IMR-90 (cell line): ENCODE data around the gene FRMD5. TPM values are rescaled to one million over a fixed set of nuclear protein-coding genes. Genes with fewer than 3 reads are reported as not detected.

Source experiments
- ATAC-seq: fragments of 200-7000 bp; cut with Tn5 transposase; 2 replicates; pipeline ENCODE4 v1.9.1; 2020; ENCODE audit warnings: low read depth, mild to moderate bottlenecking, moderate library complexity
- BruUV-seq: library from RNA; stranded (reverse); fragments of 400-500 nt; replicated peaks from 2 replicates; lab custom pipeline; 2021; lab: Mats Ljungman, UMichigan
- CTCF ChIA-PET: fragments of 300-600 bp; formaldehyde crosslinking; extraction: SDS; loops from one replicate; lab custom pipeline; 2021; ENCODE audit warnings: antibody characterized with exemption; lab: Yijun Ruan, JAX
- POLR2A ChIA-PET: fragments of 300-600 bp; sonication (Branson Sonifier 250); formaldehyde crosslinking; loops from one replicate; lab custom pipeline; 2022; ENCODE audit warnings: antibody characterized with exemption; ENCODE audit not compliant: unreplicated experiment; lab: Charles Lee
- DNase-seq: peaks from one replicate; pipeline ENCODE4 v3.0.0; 2013
- H2AFZ ChIP-seq: replicated peaks from 2 replicates; pipeline ENCODE3; 2013; ENCODE audit warnings: low read length, mild to moderate bottlenecking; ENCODE audit not compliant: poor library complexity
- H2AK5ac ChIP-seq: 2 replicates; pipeline ENCODE4 v1.6.1; 2013; ENCODE audit warnings: low read depth, low read length, inconsistent platforms
- H2AK9ac ChIP-seq: replicated peaks from 2 replicates; pipeline ENCODE3; 2013; ENCODE audit warnings: mild to moderate bottlenecking, low read depth, low read length, moderate library complexity; ENCODE audit not compliant: poor library complexity
- H2BK120ac ChIP-seq: 2 replicates; pipeline ENCODE4 v1.6.1; 2013; ENCODE audit warnings: low read depth, low read length, inconsistent platforms
- H2BK15ac ChIP-seq: 3 replicates; pipeline ENCODE4 v1.6.1; 2013; ENCODE audit warnings: low read depth, low read length, inconsistent platforms
- H2BK20ac ChIP-seq: 2 replicates; pipeline ENCODE4 v1.6.1; 2013; ENCODE audit warnings: low read depth, mild to moderate bottlenecking, inconsistent platforms, low read length, moderate library complexity
- H2BK5ac ChIP-seq: 2 replicates; pipeline ENCODE4 v1.6.1; 2013; ENCODE audit warnings: mild to moderate bottlenecking, low read depth, low read length, inconsistent platforms; ENCODE audit not compliant: poor library complexity, severe bottlenecking
- H3K14ac ChIP-seq: replicated peaks from 2 replicates; pipeline ENCODE4 v1.6.1; 2013; ENCODE audit warnings: low read depth, low read length, inconsistent platforms
- H3K18ac ChIP-seq: 2 replicates; pipeline ENCODE4 v1.6.1; 2013; ENCODE audit warnings: low read depth, low read length, control low read depth
- H3K23ac ChIP-seq: 2 replicates; pipeline ENCODE4 v1.6.1; 2013; ENCODE audit warnings: low read depth, low read length, inconsistent platforms
- H3K27ac ChIP-seq: 2 replicates; pipeline ENCODE4 v1.5.1; 2013; ENCODE audit warnings: mild to moderate bottlenecking, control low read depth, low read length; ENCODE audit not compliant: insufficient read depth
- H3K27me3 ChIP-seq: 2 replicates; pipeline ENCODE4 v1.6.1; 2013; ENCODE audit warnings: low read length; ENCODE audit not compliant: control insufficient read depth, insufficient read depth
- H3K36me3 ChIP-seq: 2 replicates; pipeline ENCODE4 v1.6.1; 2013; ENCODE audit warnings: low read length, mixed read lengths; ENCODE audit not compliant: control insufficient read depth, insufficient read depth
- H3K4ac ChIP-seq: 2 replicates; pipeline ENCODE4 v1.6.1; 2013; ENCODE audit warnings: low read depth, low read length, inconsistent platforms
- H3K4me1 ChIP-seq: 2 replicates; pipeline ENCODE4 v1.6.1; 2013; ENCODE audit warnings: low read length, mixed read lengths; ENCODE audit not compliant: control insufficient read depth, insufficient read depth
- H3K4me2 ChIP-seq: 2 replicates; pipeline ENCODE4 v1.6.1; 2013; ENCODE audit warnings: low read depth, mild to moderate bottlenecking, control low read depth, low read length, moderate library complexity
- H3K4me3 ChIP-seq: 2 replicates; pipeline ENCODE4 v1.5.1; 2013; ENCODE audit warnings: low read depth, mild to moderate bottlenecking, control low read depth, low read length, moderate library complexity; ENCODE audit not compliant: insufficient read depth
- H3K56ac ChIP-seq: 2 replicates; pipeline ENCODE4 v1.6.1; 2013; ENCODE audit warnings: low read length, inconsistent platforms; ENCODE audit not compliant: insufficient read depth; ENCODE audit errors: extremely low read depth
- H3K79me1 ChIP-seq, 2 experiments: 2 replicates each; pipeline ENCODE4 v1.6.1; 2013; ENCODE audit warnings: low read length in 2 of 2, inconsistent platforms in 1 of 2, low read depth in 1 of 2
- H3K9ac ChIP-seq: 2 replicates; pipeline ENCODE4 v1.6.1; 2013; ENCODE audit warnings: low read depth, low read length, control low read depth
- H3K9me1 ChIP-seq: 2 replicates; pipeline ENCODE4 v1.6.1; 2013; ENCODE audit warnings: low read length, inconsistent platforms; ENCODE audit not compliant: insufficient read depth
- H3K9me3 ChIP-seq: 2 replicates; pipeline ENCODE4 v1.6.1; 2013; ENCODE audit warnings: low read length; ENCODE audit not compliant: control insufficient read depth, insufficient read depth
- H4K20me1 ChIP-seq: 2 replicates; pipeline ENCODE4 v1.6.1; 2013; ENCODE audit warnings: low read length, inconsistent platforms; ENCODE audit not compliant: insufficient read depth
- H4K5ac ChIP-seq: 2 replicates; pipeline ENCODE4 v1.6.1; 2013; ENCODE audit warnings: mild to moderate bottlenecking, low read depth, low read length, control low read depth
- H4K8ac ChIP-seq, 2 experiments: 2 replicates each; pipeline ENCODE4 v1.6.1; 2013; ENCODE audit warnings: low read depth in 2 of 2, low read length in 2 of 2, control low read depth in 1 of 2, inconsistent platforms in 1 of 2
- H4K91ac ChIP-seq: 2 replicates; pipeline ENCODE4 v1.6.1; 2013; ENCODE audit warnings: low read depth, low read length, inconsistent platforms; ENCODE audit not compliant: insufficient read depth
- FOS ChIP-seq: fragments of 150-350 bp; IDR thresholded peaks from 2 replicates; pipeline ENCODE4 v1.6.1; 2016; ENCODE audit warnings: low read depth, low read length
- MAFK ChIP-seq: IDR thresholded peaks from 2 replicates; pipeline ENCODE4 v1.6.1; 2012; ENCODE audit warnings: low read depth, low read length, improper control_type of control experiment
- MXI1 ChIP-seq: IDR thresholded peaks from 2 replicates; pipeline ENCODE4 v1.6.1; 2012; ENCODE audit warnings: low read depth, mild to moderate bottlenecking, low read length, moderate library complexity, borderline replicate concordance
- NFE2L2 ChIP-seq: fragments of 150-350 bp; IDR thresholded peaks from 2 replicates; pipeline ENCODE4 v1.6.1; 2016; ENCODE audit warnings: low read depth, mild to moderate bottlenecking, low read length
- POLR2A ChIP-seq: IDR thresholded peaks from 2 replicates; pipeline ENCODE4 v1.6.1; 2012; ENCODE audit warnings: mild to moderate bottlenecking, low read depth, low read length
- RAD21 ChIP-seq: IDR thresholded peaks from 2 replicates; pipeline ENCODE4 v1.6.1; 2012; ENCODE audit warnings: low read length, improper control_type of control experiment
- WGBS, 2 experiments: methylation state at CpG; one replicate each; pipeline versions ENCODE4 v1.1.5 to v1.1.7; 2013; ENCODE audit warnings: missing lambda C conversion rate in 2 of 2; ENCODE audit not compliant: insufficient read length in 1 of 2; ENCODE audit errors: extremely low coverage in 2 of 2; 5-methylcytosine and 5-hydroxymethylcytosine counted together
- dilution Hi-C: fragments of 300-500 bp; cut with HindIII; formaldehyde crosslinking; loops from one replicate; pipeline ENCODE4 v1.14.3; 2018; ENCODE audit warnings: low sequenced_read_pairs; ENCODE audit not compliant: unreplicated experiment
- in situ Hi-C: fragments of 300-500 bp; cut with MboI; formaldehyde crosslinking; loops from 3 replicates; pipeline ENCODE4 v1.14.3; 2019; ENCODE audit warnings: low sequenced_read_pairs, inconsistent platforms, mixed read lengths
- intact Hi-C: fragments of 100-400 bp; cut with micrococcal nuclease; formaldehyde crosslinking; loops from 2 replicates; pipeline ENCODE4 v1.10.0; 2022
- microRNA-seq, 2 experiments: library from miRNA; stranded (forward) in 1 of 2; unstranded in 1 of 2; fragments of 10-50 nt in 1 of 2; fragments of <30 nt in 1 of 2; gene quantifications in 1 of 2; microRNA quantifications in 1 of 2; one replicate each; pipeline versions ENCODE3 to v1.1.0; 2013 to 2020; ENCODE audit not compliant: insufficient read depth in 1 of 2, insufficient read length in 1 of 2, unreplicated experiment in 1 of 2
- polyA plus RNA-seq, 3 experiments: library from polyadenylated mRNA; depleted of rRNA; stranded (reverse); fragments of >200 nt; gene quantifications; 2 replicates each; pipeline ENCODE4 v1.2.3, GENCODE V29; 2012; ENCODE audit warnings: low replicate concordance in 1 of 3
- small RNA-seq, 5 experiments: library from RNA; depleted of rRNA; stranded (forward); fragments of <200 nt; gene quantifications; one replicate each; pipeline ENCODE3, GENCODE V24; 2012
- total RNA-seq: library from RNA; depleted of rRNA; stranded (reverse); fragments of >200 nt; gene quantifications from 2 replicates; pipeline ENCODE4 v1.2.3, GENCODE V29; 2012; rRNA removed

The FRMD5 gene
- total and polyA plus RNA-seq, 2 of the 4 experiments (the other 2 are of a cell fraction), result 4.1 to 5.4 TPM

DNA sequence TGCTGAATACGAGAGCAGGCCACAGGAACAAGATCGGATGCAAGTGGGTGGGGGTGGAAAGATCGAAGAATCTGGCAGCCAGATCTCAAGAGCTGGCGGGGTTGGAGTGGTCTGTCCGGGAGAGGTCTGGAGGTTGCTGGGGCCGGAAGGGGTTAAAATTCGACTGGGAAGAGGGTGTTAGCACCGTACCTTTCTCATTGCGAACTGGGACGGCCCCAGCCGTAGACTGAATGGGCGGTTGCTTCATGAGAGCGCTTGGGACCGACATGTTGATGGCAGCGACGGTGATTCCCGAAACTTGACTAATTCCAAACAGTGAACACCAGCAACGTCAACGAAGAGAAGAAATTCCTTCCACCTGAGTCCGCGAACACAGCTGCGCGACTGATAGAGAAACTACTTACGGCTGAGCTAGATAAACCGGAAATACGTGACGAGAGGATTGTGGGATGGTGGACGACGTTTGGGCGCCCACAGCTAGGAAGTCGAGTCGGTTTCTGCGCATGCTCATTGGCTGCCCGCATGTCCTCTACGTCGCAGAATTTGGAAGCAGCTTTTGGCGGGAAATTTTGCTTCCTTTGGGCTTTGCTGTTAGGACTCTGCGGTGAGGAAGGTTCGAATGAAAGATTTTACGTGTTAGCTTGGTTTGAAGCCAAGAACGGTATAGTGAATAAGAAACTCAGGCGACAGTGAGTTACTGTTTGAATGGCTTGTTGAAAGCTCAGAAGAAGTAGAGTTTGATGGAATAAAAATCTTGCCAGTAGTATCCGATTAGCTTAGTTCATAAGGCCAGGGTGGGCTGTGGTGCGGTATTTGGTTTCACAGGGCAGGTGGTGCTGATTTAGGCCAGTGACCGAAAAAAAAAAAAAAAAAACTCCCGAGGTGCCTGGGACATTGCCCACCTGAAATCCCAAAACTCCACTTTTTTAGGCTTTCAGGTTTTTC, 370.5 kb downstream of the FRMD5 start, which contains the start of gene MFAP1 (continued):
- no peak for TF ChIP-seq MAFK
- peak; percentile 98 for TF ChIP-seq POLR2A
- TF ChIP-seq NFE2L2, result no peak
- TF ChIP-seq MXI1, result 0 out of 2 replicates have a peak, but pooled peaks have one; percentile 56

DNA sequence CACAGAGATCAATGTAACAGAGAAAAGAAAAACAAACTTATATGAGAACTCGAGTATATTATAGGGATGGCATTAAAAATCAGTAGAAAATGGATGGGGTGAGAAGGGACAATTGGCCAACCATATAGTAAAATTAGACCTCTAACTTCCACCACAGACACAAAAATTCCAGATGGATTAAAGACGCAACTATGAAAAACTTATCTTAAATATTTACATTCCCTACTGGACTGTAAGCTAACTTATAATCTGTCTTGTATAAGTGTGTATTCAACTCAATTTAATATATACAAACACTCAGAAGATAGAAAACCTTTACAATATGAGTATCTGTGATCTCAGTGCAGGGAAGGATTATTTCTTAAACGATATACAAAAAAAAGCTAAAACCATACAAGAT, 373.6 kb downstream of the FRMD5 start:
- Histone ChIP-seq H3K27ac (peak overlapping the region; percentile 71; the same call in 1 of the 2 replicates), H4K5ac (no peak overlapping the region), H4K20me1 (peaks cover 22% of the 10 kb centered on the region), H3K9me1 (peaks cover 8% of the 10 kb centered on the region; the same call in 1 of the 2 replicates), H3K18ac (no peak overlapping the region), H3K27me3 (no peaks in the 10 kb centered on the region), H2BK20ac (no peak overlapping the region), H2AK9ac (no peak overlapping the region), H3K4me3 (no peak overlapping the region), H3K36me3 (peaks cover 9% of the 10 kb centered on the region), H3K9ac (no peak overlapping the region), H2AFZ (no peak overlapping the region), H3K4me1 (peaks cover 4% of the 10 kb centered on the region), H3K4me2 (peak overlapping the region; percentile 95), H3K9me3 (no peaks in the 10 kb centered on the region), H2BK5ac (peak overlapping the region; percentile 77), H3K79me1 (peaks cover 35 to 60% of the 10 kb centered on the region in 2 experiments), H2AK5ac (no peak overlapping the region), H3K23ac (no peak overlapping the region), H2BK15ac (no peak overlapping the region), H3K14ac (no peak overlapping the region), H3K4ac (no peak overlapping the region), H3K56ac (peak overlapping the region; percentile 32; the same call in 1 of the 2 replicates), H4K8ac (peak overlapping the region in 1 of 2 experiments; percentile 44; a peak in 1 of 4 replicates), H4K91ac (no peak overlapping the region), H2BK120ac (no peak overlapping the region; the same call in 1 of the 2 replicates)
- dilution Hi-C loops, result no loop called here
- no CpG with 5 or more reads among the region's 3 CpGs for WGBS, 2 experiments
- POLR2A ChIA-PET, result interaction anchor here (0.6 to 0.7 kb wide), 3 partner anchors 12 to 469 kb away, joined by 3 to 18 read pairs (median 11); no protein-coding TSS in a partner anchor
- CTCF ChIA-PET, result interaction anchor here (0.7 kb wide), 1 partner anchor 592 kb away, joined by 3 read pairs; no protein-coding TSS in a partner anchor
- intact Hi-C loops, result no loop called here
- TF ChIP-seq FOS (peak; percentile 27; the same call in 1 of the 2 replicates), POLR2A (0 out of 2 replicates have a peak, but pooled peaks have one; percentile 17), MAFK (no peak), RAD21 (no peak)
- DNase-seq (peak; percentile 80), ATAC-seq (peak; percentile 55)
- in situ Hi-C loops, result no loop called here
- no TSS peak for BruUV-seq

Small RNA genes within 50 kb of the gene (microRNA-seq; reads per million reads assigned to microRNA genes)
- gene RF00019 (ENCODE audit: insufficient read depth, insufficient read length), result not detected

Small RNA genes within 50 kb of the gene (small RNA-seq; reads per million reads assigned to genes)
- 0 reads per million in 5 experiments for gene RF00019

Other genes with a start within 250 kb of the FRMD5 start
- 75.6 and 108 TPM in 2 replicates for gene GOLM2, start 93.4 kb upstream of the FRMD5 start, total RNA-seq
- 31.4 and 41.8 TPM in 2 replicates for gene GOLM2, start 93.4 kb upstream of the FRMD5 start, polyA plus RNA-seq (2012; rRNA removed)
- 47.3 and 97.5 TPM in 2 replicates for gene CTDSPL2, start 232.4 kb upstream of the FRMD5 start, total RNA-seq
- 14.9 and 17.3 TPM in 2 replicates for gene CTDSPL2, start 232.4 kb upstream of the FRMD5 start, polyA plus RNA-seq (2012; rRNA removed)